ENCODE measurements around the gene ELP2.

Gene ELP2

GRCh38 chr18:36142751-36143150, 13.1 kb downstream of the ELP2 start:
- H3K4me3 ChIP-seq (ENCODE audit: low read depth, low read length): no peak overlapping the region
- TF ChIP-seq CTCF (IDR thresholded peaks at IDR 0.05; ENCODE audit: borderline replicate concordance, insufficient read depth, low read depth, low read length): no peak

GRCh38 chr18:36143391-36143790, 13.7 kb downstream of the ELP2 start:
- no peak for TF ChIP-seq CTCF (IDR thresholded peaks at IDR 0.05; ENCODE audit: borderline replicate concordance, insufficient read depth, low read depth, low read length)
- no peak overlapping the region for H3K4me3 ChIP-seq (ENCODE audit: low read depth, low read length)

DNA sequence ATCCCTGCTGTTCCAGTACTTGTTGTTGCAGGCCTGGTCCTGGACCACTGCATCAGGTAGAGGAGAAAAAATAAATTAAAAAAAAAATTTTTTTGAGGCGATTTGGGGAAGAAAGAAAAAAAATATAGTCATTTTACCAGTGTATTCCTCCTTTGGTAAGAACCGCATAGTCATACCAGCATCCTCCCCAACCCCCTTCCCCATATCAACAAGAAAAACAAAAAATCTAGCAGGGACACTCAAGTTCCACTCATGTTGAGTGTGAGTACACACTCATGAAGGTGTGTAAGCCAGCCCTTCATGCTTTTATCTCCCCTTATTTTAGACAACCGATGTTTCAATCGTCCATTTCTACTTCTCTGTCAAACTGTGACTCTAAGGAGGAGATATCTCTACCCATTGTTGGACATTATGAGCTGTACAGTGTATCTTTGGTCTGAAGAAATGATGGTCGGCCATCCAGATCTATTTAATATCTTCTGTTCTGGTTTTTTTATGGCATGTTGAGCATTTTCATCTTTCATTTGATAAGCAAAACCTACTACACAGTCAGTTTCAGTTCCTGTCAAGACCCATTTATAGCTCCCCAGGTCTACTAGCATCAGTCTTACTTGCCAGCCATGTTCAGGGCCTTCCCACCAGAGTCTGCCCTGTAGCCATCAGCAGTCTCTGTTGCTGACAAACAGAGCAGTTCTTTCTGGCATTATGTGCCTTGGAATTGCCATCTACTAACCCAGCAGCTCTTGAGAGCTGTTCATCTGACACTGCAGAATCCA, 20.0 kb downstream of the ELP2 start:
- H3K4me3 ChIP-seq (ENCODE audit: low read depth, low read length): no peak overlapping the region
- no peak for TF ChIP-seq CTCF (IDR thresholded peaks at IDR 0.05; ENCODE audit: borderline replicate concordance, insufficient read depth, low read depth, low read length)

- no peak for TF ChIP-seq CTCF (IDR thresholded peaks at IDR 0.05; ENCODE audit: borderline replicate concordance, insufficient read depth, low read depth, low read length)
- H3K4me3 ChIP-seq (ENCODE audit: low read depth, low read length): no peak overlapping the region
Measured at GRCh38 chr18:36152781-36153180, 23.1 kb downstream of the ELP2 start.

DNA sequence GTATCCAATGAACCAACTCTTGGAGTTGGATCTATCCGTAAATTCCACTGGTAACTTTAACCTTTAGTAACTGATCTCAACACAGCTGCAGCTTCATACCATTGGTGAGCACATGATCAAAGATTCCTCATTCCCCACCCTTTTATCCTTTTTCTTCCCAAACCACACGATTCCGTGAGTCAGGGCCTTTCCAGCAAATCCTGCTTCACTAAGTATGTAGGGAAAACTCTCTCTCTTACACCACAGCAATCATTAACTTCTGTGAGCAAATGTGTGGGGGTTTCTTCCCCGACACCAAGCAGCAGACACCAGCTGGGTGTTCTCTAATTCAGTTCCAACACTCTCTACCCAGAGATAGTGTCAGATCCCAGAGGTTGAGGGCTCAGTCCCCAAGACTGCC, 23.5 kb downstream of the ELP2 start:
- H3K4me3 ChIP-seq (ENCODE audit: low read depth, low read length): no peak overlapping the region
- no peak for TF ChIP-seq CTCF (IDR thresholded peaks at IDR 0.05; ENCODE audit: borderline replicate concordance, insufficient read depth, low read depth, low read length)

DNA sequence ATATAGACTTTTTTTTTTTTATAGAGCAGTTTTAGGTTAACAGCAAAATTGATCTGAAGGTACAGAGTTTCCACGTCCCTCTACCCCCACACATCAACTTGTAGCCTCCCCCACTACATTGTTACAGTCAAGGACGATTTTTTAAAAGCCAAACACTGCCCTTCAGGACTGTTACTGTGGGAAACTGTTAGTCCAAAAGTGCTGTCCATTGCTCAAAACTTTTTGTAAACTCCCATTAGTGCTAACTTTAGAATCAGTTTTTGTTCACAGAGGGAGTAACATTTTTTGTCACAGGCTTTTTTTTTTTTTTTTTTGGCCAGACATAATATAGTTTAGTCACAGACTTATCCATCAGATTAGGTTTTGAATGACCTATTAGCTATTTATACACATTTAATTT, 24.1 kb downstream of the ELP2 start:
- H3K4me3 ChIP-seq (ENCODE audit: low read depth, low read length): no peak overlapping the region
- TF ChIP-seq CTCF (IDR thresholded peaks at IDR 0.05; ENCODE audit: borderline replicate concordance, insufficient read depth, low read depth, low read length): no peak

Measured in GM12875 (cell line).